GM12878 (cell line): ENCODE results near the gene VTCN1. TPM values are rescaled to one million over a fixed set of nuclear protein-coding genes. Genes with fewer than 3 reads are reported as not detected.

ENCODE experiments used
- ATAC-seq: fragments of 200-7000 bp; cut with Tn5 transposase; 3 replicates; pipeline ENCODE4 v1.9.1; 2020; ENCODE audit warnings: mild to moderate bottlenecking, moderate library complexity
- BruUV-seq: library from RNA; stranded (reverse); fragments of 400-500 nt; replicated peaks from 2 replicates; lab custom pipeline; 2021; lab: Mats Ljungman, UMichigan
- CTCF ChIA-PET: fragments of 300-600 bp; sonication (Branson Sonifier 250); formaldehyde crosslinking; extraction: SDS; loops from one replicate; lab custom pipeline; 2021; ENCODE audit warnings: inconsistent platforms; lab: Yijun Ruan, JAX
- POLR2A ChIA-PET: fragments of 350-600 bp; formaldehyde crosslinking; extraction: SDS; loops from one replicate; lab custom pipeline; 2021; ENCODE audit warnings: inconsistent platforms; lab: Charles Lee
- RAD21 ChIA-PET: fragments of 300-600 bp; sonication (Branson Sonifier 250); formaldehyde crosslinking; loops from one replicate; lab custom pipeline; 2023; ENCODE audit warnings: antibody characterized with exemption; ENCODE audit not compliant: unreplicated experiment; lab: Charles Lee
- SMC1A ChIA-PET: fragments of 300-600 bp; sonication (Branson Sonifier 250); formaldehyde crosslinking; loops from one replicate; lab custom pipeline; 2023; ENCODE audit not compliant: unreplicated experiment, uncharacterized antibody; lab: Charles Lee
- DNase-seq: peaks from one replicate; pipeline ENCODE4 v3.0.0-alpha.2; 2011; ENCODE audit warnings: low read depth, low spot score
- FAIRE-seq: peaks from 3 replicates; lab custom pipeline; 2011; peaks lifted over from hg19 to GRCh38; lab: Jason Lieb, UNC
- H2AFZ ChIP-seq: 2 replicates; pipeline ENCODE4 v1.6.0; 2011; ENCODE audit warnings: low read depth, low read length, control low read depth; ENCODE audit not compliant: control insufficient read depth
- H3K27ac ChIP-seq: 2 replicates; pipeline ENCODE4 v1.5.1; 2011; ENCODE audit warnings: control low read depth; ENCODE audit not compliant: control insufficient read depth, insufficient read depth
- H3K27me3 ChIP-seq, 2 experiments: replicated peaks in 1 of 2; 2 replicates each; pipeline versions ENCODE4 v1.6.0 to v1.6.1; 2011; ENCODE audit warnings: low read length in 1 of 2; ENCODE audit not compliant: control insufficient read depth in 2 of 2, insufficient read depth in 2 of 2
- H3K36me3 ChIP-seq, 2 experiments: 2 replicates each; pipeline ENCODE4 v1.5.1; 2011; ENCODE audit warnings: low read length in 1 of 2; ENCODE audit not compliant: control insufficient read depth in 2 of 2, insufficient read depth in 2 of 2
- H3K4me1 ChIP-seq: 2 replicates; pipeline ENCODE4 v1.6.1; 2011; ENCODE audit warnings: mild to moderate bottlenecking, low read length, moderate library complexity, mixed read lengths; ENCODE audit not compliant: control insufficient read depth, insufficient read depth
- H3K4me2 ChIP-seq: 2 replicates; pipeline ENCODE4 v1.6.0; 2011; ENCODE audit warnings: control low read depth; ENCODE audit not compliant: control insufficient read depth, insufficient read depth
- H3K4me3 ChIP-seq: fragments of 200-600 bp; sonication (generic); 2 replicates; pipeline ENCODE4 v1.5.1; 2016
- H3K79me2 ChIP-seq: 2 replicates; pipeline ENCODE4 v1.6.0; 2011; ENCODE audit warnings: low read length; ENCODE audit not compliant: control insufficient read depth, insufficient read depth
- H3K9ac ChIP-seq: 2 replicates; pipeline ENCODE4 v1.8.0; 2011; ENCODE audit warnings: low read length, control low read depth, mixed read lengths; ENCODE audit not compliant: control insufficient read depth, insufficient read depth
- H3K9me3 ChIP-seq: replicated peaks from 3 replicates; pipeline ENCODE4 v1.5.1; 2011; ENCODE audit warnings: mild to moderate bottlenecking, low read length; ENCODE audit not compliant: control insufficient read depth, insufficient read depth
- H4K20me1 ChIP-seq: 2 replicates; pipeline ENCODE4 v1.6.0; 2011; ENCODE audit not compliant: control insufficient read depth, insufficient read depth
- ASH2L ChIP-seq: fragments of 300-600, 200-600 bp; sonication (generic); IDR thresholded peaks from 2 replicates; pipeline ENCODE4 v1.6.1; 2017; ENCODE audit warnings: low read depth, mild to moderate bottlenecking, borderline replicate concordance
- CBX3 ChIP-seq: fragments of 200-600 bp; sonication (generic); IDR thresholded peaks from 2 replicates; pipeline ENCODE4 v1.6.1; 2016; ENCODE audit warnings: low read depth, borderline replicate concordance
- CHD1 ChIP-seq: IDR thresholded peaks from 2 replicates; pipeline ENCODE4 v1.6.1; 2012; ENCODE audit warnings: low read depth, low read length, improper control_type of control experiment
- PRDM15 ChIP-seq: fragments of 450-650 bp; formaldehyde crosslinking; IDR thresholded peaks from 2 replicates; pipeline ENCODE4 v1.4.0; 2020; ENCODE audit warnings: mild to moderate bottlenecking, moderate library complexity
- RUNX3 ChIP-seq: IDR thresholded peaks from 2 replicates; pipeline ENCODE4 v1.6.1; 2012; ENCODE audit warnings: low read length, inconsistent platforms
- SIX5 ChIP-seq: IDR thresholded peaks from 2 replicates; pipeline ENCODE4 v1.6.1; 2011; ENCODE audit warnings: mild to moderate bottlenecking, low read depth, low read length, moderate library complexity; ENCODE audit not compliant: severe bottlenecking
- SREBF2 ChIP-seq: IDR thresholded peaks from 2 replicates; pipeline ENCODE4 v1.6.1; 2012; ENCODE audit warnings: mild to moderate bottlenecking, low read length
- ZSCAN29 ChIP-seq: fragments of 450-650 bp; IDR thresholded peaks from 2 replicates; pipeline ENCODE4 v1.6.1; 2017; ENCODE audit warnings: mild to moderate bottlenecking, moderate library complexity
- WGBS: methylation state at CpG from one replicate; pipeline ENCODE4 v1.1.6; 2016; ENCODE audit warnings: low lambda C conversion rate; ENCODE audit not compliant: insufficient replicate concordance, insufficient coverage; ENCODE audit errors: missing lambda C conversion rate; 5-methylcytosine and 5-hydroxymethylcytosine counted together
- in situ Hi-C: fragments of 300-500 bp; cut with MboI; formaldehyde crosslinking; loops from 9 replicates; pipeline ENCODE4 v1.14.3; 2018; ENCODE audit warnings: mixed read lengths
- intact Hi-C: fragments of 100-400 bp; cut with micrococcal nuclease; formaldehyde crosslinking; loops from one replicate; pipeline ENCODE4 v1.14.2; 2022; ENCODE audit not compliant: unreplicated experiment
- polyA plus RNA-seq, 11 experiments: library from polyadenylated mRNA; depleted of rRNA in 4 of 11; unstranded in 6 of 11; stranded (reverse) in 5 of 11; fragments of >200 nt; fragmentation: Nextera tagmentation in 4 of 11; fragmentation: Illumina TruSeq in 1 of 11; extraction: Ambion mirVana in 4 of 11; extraction: Trizol in 1 of 11; gene quantifications; 1 replicate in 1 of 11; 2 replicates in 10 of 11; pipeline versions ENCODE4 v1.2.1 to v1.2.3, GENCODE V29; 2011 to 2016; ENCODE audit warnings: inconsistent platforms in 2 of 11, missing spikeins in 2 of 11, low read depth in 1 of 11
- total RNA-seq, 4 experiments: library from RNA; depleted of rRNA in 3 of 4; stranded (reverse); fragments of >200 nt in 3 of 4; fragmentation: Illumina TruSeq in 1 of 4; extraction: Trizol in 1 of 4; gene quantifications; 2 replicates each; pipeline versions ENCODE4 v1.2.1 to v1.2.3, GENCODE V29; 2013 to 2021
- TF ChIP-seq, protein P1 (sequence below): fragments of 450-650 bp; IDR thresholded peaks from 2 replicates; pipeline ENCODE4 v1.6.1; 2018; ENCODE audit warnings: borderline replicate concordance, mild to moderate bottlenecking; ENCODE audit not compliant: partially characterized antibody

The VTCN1 gene
- total and polyA plus RNA-seq, 10 of the 15 experiments (the other 5 are each of a cell fraction or from before 2014, with no cell fraction given), result not detected

GRCh38 chr1:117097443-117097842, 113.3 kb downstream of the VTCN1 start:
- in situ Hi-C loops, result no loop called here
- FAIRE-seq (no peak), DNase-seq (no peak), ATAC-seq (no peak)
- Histone ChIP-seq H3K9me3 (no peaks in the 10 kb centered on the region), H4K20me1 (no peaks in the 10 kb centered on the region), H3K36me3 (peaks cover 18 to 61% of the 10 kb centered on the region in 2 experiments), H3K9ac (no peak overlapping the region), H3K4me3 (no peak overlapping the region), H3K4me2 (no peak overlapping the region), H3K79me2 (no peaks in the 10 kb centered on the region), H3K27ac (no peak overlapping the region), H3K27me3 (no peaks in the 10 kb centered on the region), H3K4me1 (no peaks in the 10 kb centered on the region), H2AFZ (no peak overlapping the region)
- SMC1A ChIA-PET, result no interaction called here
- no peak for TF ChIP-seq SREBF2
- TF ChIP-seq SIX5, result no peak
- no peak for TF ChIP-seq ZSCAN29
- TF ChIP-seq PRDM15 (CRISPR knock-in tag), result no peak
- TF ChIP-seq RUNX3, result no peak
- TF ChIP-seq, protein P1, sequence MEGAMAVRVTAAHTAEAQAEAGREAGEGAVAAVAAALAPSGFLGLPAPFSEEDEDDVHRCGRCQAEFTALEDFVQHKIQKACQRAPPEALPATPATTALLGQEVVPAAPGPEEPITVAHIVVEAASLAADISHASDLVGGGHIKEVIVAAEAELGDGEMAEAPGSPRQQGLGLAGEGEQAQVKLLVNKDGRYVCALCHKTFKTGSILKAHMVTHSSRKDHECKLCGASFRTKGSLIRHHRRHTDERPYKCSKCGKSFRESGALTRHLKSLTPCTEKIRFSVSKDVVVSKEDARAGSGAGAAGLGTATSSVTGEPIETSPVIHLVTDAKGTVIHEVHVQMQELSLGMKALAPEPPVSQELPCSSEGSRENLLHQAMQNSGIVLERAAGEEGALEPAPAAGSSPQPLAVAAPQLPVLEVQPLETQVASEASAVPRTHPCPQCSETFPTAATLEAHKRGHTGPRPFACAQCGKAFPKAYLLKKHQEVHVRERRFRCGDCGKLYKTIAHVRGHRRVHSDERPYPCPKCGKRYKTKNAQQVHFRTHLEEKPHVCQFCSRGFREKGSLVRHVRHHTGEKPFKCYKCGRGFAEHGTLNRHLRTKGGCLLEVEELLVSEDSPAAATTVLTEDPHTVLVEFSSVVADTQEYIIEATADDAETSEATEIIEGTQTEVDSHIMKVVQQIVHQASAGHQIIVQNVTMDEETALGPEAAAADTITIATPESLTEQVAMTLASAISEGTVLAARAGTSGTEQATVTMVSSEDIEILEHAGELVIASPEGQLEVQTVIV, result no peak
- TF ChIP-seq CBX3, result no peak
- TF ChIP-seq ASH2L, result no peak
- no peak for TF ChIP-seq CHD1
- BruUV-seq, result no TSS peak
- 54% methylated on average over 4 of the region's 4 CpGs for WGBS
- CTCF ChIA-PET, result interaction anchor here (1.4 kb wide), 1 partner anchor 30 kb away, joined by 6 read pairs; no protein-coding TSS in a partner anchor
- POLR2A ChIA-PET, result no interaction called here
- RAD21 ChIA-PET, result no interaction called here
- intact Hi-C loops, result no loop called here
